Renal cortical epithelial cell (primary cell): ENCODE measurements around the gene RNF113A. TPM values are rescaled to one million over a fixed set of nuclear protein-coding genes. Genes with fewer than 3 reads are reported as not detected.
A peak's percentile ranks its signal among the peaks of the same experiment; 100 is the strongest.
"Not testable (repeated sequence)": the region's sequence is repeated elsewhere in the genome, so short reads cannot be mapped to it uniquely, and the experiment has no call there.

Source experiments
- DNase-seq: peaks from one replicate; pipeline ENCODE4 v3.0.0-alpha.2; 2011; ENCODE audit warnings: low read depth
- total RNA-seq: library from RNA; depleted of rRNA; stranded (reverse); fragments of >200 nt; gene quantifications from 2 replicates; pipeline ENCODE4 v1.2.3, GENCODE V29; 2014

Gene RNF113A
- 11.1 and 17.0 TPM in 2 replicates for total RNA-seq

DNA sequence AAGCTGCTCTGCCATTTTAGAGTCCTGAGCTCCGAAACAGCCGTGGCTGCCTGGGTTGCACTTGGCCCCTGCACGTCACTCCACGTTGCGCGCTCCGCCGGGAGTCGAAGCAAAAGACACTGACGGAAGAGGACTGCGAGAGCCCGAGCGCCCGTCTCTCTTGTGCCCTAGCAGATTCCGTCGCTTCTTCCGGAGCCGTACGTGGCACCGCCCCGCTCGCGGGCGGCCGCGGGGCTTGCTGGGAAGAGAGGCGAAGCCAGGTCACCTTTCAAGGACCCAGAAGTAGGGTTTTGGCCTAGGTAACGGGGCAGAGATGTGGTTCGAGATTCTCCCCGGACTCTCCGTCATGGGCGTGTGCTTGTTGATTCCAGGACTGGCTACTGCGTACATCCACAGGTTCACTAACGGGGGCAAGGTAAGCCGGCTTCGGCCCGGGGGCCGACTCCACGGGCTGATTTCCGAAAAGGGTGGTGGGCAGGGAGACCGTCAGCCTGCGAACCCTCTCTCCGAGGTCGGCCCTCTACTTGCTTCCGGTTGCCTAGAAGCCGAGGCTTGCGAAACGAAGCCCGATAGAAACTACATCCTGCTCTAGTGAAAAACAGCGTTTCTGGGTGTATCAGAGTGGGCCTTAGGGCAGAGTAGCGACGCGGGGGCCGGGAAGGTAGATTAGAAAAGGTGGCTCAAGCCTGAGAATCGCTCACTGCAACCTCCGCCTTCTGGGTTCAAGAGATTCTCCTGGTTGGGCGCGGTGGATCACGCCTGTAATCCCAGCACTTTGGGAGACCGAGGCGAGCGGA, at the start of gene RNF113A, which contains the start of gene NDUFA1:
Gene RNF113A (minus strand): TSS at position 135 of the 797 bp plus-strand sequence. CDS start 120 bp downstream, at position 15.
Gene NDUFA1 (plus strand): TSS at position 234 of the 797 bp plus-strand sequence. CDS start 80 bp downstream, at position 314.
- DNase-seq: peak; percentile 75

DNA sequence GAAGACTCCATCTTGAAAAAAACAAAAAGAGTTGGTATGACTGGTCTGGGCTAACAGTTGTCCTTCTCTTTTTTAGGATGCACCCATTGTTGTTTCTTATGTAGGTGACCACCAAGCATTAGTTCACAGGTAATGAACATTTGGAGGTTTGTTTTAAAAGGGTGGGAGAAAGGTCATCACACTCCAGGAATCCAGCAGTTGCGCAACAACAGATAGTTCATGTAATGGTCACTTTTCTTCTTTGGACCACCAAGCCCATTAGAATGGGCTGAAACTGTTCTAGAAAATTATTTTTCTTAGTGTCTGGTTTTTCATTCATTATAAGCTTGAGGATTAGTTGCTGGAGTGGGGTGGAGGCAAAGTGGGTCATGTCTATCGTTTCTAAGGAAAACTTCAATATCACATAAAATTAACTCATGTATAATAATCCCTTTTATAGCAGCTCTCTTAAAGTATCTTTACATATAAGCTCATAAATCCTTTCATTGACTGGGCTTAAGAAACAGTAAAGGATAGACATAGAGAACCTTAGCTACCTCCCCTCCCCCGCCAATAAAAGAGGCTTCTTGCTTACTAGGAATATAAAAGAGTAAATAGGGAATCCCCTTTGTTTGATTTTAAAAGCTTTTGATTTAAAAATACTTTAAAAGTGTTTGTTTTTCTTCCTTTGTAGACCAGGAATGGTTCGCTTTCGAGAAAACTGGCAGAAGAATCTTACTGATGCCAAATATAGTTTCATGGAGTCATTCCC, 48.5 kb upstream of the RNF113A start:
- DNase-seq: no peak

DNA sequence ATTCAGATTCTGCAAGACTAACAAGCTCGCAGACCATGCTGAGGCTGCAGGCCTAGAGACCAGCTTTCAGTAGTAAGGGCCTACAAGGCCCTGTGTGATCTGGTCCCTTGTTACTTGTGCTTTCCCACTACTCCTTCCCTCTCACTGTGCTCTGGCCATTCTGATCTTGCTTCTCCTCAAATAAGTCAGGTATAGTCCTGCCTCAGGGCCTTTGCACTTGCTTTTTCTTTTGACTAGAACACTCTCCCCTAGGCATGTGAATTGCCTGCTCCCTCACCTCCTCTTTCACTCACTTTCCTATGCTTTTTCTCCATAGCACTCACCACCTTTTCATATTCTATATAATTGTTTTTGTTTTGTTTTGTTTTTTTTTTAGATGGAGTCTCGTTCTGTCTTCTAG, 46.3 kb upstream of the RNF113A start:
- no peak for DNase-seq

DNA sequence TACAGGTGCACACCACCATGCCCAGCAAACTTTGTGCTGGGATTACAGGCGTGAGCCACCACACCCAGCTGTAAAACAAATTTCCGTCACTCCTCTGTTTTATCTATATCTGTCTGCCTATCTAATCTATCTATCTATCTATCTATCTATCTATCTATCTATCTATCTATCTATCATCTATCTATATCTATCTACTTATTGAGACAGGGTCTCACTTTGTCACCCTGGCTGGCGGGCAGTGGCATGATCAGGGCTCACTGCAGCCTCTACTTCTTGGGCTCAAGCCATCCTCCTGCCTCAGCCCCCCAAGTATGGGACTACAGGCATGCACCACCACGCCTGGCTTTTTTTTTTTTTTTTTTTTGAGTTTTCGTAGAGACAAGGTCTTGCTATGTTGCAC, 44.8 kb upstream of the RNF113A start:
- no peak for DNase-seq

DNA sequence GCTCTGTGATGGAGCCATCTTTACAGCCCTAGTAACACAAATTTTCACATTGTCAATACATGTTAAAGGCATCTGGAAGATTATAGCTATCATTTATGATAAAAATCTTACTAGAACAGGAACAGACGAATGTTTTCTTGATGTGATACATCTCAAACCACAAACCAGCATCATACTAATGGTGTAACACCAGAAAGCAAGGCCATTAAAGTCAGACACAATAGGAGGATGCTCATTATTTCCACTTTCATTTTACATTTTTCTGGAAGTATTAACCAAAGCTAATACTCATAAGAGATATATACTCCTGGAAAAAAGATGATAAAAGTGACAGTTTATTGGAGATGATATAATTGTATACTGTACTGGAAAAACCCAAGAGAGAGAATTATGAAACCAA, 29.4 kb upstream of the RNF113A start:
- DNase-seq: no peak

DNA sequence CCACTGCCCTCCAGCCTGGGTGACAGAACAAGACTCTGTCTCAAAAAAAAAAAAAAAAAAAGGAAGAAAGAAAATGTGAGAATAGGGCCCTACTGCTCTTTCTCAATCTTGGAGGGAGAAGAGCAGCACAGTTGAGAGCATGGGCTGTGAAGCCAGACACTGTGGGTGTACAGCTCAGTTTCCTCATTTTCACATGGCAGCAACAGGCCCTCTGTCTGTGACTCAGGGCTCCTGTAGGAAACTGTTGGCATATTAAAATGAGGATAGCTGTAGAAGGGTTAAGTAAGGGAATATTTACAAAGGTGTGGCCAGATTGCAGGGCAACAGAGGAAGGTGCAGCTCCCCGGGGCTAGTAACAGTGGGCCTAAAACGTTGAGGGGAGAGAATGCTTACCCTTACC, 27.6 kb upstream of the RNF113A start:
- peak; percentile 6 for DNase-seq

DNA sequence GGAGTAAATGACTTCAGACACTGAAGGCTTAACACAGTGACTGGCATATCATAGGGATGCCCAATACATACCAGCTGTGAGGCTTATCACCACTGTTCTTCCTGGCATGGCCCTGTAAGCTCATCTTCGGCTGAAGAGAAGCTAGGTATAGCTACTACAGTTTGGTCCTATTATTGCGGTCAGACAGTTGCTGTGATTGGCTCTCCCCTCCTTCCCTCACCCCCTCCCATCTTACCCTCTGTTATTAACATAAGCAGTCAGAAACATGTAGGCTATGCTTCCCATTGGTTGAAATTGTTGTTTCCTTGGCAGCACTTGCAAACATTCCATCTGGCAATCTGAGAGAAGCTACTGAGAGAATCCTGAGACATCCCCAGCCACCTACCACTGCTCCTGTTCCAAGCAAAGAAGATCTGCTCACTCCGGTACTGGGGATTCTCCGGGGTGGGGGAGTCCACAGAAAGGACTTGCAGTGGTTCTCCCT, 24.4 kb upstream of the RNF113A start, which contains the start of gene AKAP14:
Gene AKAP14 (plus strand): TSS at position 51 of the 484 bp plus-strand sequence. CDS start 7,331 bp downstream, outside the sequence.
- no peak for DNase-seq

DNA sequence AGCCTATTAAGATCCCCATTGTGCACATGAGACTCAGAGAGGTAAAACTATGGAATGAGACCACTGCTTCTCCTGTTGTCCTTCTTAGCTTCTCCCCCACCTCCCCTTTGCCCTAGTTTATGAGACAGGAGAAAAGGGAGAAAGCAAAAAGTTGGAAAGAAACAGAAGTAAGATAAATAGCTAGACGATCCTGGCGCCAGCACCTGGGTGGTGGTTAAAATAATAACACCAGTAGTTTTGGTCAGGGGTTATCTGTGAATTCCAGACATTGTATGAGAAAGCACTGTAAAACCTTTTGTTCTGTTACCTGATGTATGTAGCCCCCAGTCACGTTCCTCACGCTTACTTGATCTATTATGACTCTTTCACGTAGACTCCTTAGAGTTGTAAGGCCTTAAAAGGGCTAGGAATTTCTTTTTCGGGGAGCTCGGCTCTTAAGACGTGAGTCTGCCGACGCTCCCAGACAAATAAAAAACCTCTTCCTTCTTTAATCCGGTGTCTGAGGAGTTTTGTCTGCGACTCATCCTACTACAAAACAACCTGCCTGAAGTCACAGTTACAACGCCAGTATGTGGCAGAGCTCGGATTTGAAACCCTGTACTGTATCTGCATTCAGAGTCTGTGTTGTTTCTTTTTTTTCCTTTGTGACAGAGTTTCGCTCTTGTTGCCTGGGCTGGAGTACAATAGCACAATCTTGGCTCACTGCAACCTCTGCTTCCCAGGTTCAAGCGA, 20.6 kb upstream of the RNF113A start:
- not testable (repeated sequence) for DNase-seq

DNA sequence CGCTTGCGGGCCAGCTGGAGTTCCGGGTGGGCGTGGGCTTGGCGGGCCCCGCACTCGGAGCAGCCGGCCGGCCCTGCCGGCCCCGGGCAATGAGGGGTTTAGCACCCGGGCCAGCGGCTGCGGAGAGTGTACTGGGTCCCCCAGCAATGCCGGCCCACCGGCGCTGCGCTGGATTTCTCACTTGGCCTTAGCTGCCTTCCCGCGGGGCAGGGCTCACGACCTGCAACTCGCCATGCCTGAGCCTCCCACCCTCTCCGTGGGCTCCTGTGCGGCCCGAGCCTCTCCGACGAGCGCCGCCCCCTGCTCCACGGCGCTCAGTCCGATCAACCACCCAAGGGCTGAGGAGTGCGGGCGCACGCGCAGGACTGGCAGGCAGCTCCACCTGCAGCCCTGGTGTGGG, 19.1 kb upstream of the RNF113A start:
- not testable (repeated sequence) for DNase-seq

DNA sequence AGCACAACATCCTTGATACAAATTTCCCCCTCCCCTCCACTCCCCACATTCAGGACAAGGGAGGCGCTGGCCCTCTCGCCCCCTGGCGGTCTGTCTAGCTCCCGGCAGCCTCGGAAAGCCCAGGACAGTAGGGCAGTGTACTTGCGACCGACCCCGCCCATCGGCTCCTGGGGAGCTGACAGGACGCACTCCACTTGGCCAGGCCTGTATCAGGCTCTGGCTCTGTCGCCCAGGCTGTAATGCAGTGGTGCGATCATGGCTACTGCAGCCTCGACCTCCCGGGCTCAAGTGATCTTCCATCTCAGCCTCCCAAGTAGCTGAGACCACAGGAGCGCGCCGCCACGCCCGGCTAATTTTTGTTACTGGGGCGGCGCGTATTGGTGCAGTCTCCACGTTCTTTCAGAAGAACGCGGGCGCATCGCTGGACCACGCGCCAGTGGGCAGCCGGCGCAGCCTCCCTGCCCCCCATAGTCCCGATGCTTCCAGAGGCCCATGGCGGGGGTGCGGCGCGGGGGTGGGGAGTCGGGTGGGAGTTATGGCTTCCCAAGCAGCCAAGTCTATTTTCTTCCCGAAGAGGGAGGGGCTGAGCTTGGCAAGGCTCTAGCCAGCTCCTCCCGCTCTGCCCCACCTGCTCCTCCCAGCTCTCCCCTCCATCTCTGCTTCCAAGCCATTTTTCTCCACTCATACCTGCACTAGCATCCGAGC, 16.3 kb upstream of the RNF113A start:
- peak; percentile 16 for DNase-seq

DNA sequence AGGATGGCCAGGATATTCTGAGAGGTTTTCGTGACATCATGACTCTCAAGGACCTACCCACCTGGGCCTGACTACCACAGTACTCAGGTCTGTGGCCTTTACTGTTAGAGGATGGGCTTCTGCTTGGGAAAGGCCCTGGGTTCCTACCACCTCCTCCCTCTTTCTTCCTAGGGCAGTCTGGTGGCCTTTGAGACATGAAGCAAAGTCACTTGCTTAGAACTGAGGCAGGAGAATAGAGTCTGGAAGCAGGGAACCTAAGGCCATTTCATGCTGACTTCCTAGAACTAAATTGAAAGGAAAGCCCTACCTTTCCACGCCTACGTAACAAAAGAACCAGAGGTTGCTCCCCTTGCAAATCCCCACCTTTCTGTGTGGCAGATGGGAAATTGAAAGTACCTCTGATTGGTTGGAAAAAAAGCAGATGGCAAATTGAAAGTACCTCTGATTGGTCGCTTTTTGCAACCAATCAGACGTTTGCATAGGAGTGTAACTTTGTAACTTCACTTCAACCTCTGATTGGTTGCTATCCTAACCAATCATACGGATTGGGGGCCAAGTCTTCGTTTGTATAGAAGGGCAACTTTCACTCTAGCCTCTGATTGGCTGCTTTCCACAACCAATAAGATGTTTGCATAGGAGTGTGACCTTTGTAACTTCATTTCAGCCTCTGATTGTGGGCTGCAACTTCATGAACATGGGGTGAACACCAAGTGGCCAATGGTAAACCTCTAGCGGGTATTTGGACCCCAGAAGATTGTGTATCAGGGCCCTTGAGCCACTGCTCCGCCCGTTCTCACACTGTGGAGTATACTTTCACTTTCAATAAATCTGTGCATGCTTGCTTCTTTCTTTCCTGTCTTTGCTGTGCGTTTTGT, 14.3 kb upstream of the RNF113A start:
- DNase-seq: no peak

DNA sequence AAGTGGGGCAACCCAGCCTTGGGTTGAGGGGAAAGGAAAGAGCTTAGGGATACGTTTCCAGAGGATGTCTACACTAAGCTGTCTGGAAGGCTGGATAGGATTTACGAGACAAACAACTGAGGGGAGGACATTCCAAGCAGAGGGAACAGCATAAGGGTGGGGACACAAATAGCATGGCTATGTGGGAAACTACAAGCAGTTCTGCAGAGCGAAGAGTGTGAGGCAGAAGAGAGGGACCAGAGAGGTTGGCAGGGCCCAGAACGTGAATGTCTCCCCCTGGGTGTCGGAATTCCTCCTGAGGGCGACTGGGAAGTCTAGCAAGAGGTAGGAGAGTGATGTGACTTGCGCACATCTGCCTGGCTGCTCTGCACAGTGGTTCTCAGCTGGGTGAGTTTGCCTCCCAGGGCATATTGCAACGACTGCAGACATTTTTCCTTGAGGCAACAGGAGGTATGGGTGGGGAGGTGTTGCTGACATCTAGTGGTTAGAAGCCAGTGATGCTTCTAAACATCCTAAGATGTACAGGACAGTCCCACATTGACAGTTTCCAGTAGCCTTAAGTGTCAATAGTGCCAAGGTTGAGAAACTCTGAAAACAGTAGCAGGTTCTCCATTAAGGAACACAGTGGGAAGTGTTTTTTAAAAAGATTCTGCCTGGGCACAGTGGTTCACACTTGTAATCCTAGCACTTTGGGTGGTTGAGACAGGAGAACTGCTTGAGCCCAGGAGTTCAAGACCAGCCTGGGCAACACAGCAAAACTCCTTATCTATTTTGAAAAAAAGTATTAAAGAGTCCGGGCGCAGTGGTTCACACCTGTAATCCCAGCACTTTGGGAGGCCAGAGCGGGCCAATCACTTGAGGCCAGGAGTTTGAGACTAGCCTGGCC, 9.3 kb upstream of the RNF113A start:
- DNase-seq: peak; percentile 57

DNA sequence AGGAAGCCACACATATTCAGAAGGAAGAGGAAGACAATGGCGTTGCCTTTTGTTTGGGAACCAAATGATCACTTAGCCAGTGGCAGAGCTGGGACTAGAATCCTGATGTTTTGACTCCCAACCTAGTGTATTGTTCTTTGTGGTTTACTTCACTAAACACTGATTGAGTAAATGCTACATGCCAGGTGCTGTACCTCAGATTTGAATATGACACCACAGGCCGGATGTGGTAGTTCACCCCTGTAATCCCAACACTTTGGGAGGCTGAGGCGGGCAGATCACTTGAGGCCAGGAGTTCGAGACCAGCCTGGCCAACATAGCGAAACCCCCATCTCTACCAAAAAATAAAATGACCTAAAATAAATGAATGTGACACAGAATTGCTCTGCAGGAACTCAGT, 8.5 kb upstream of the RNF113A start:
- peak; percentile 6 for DNase-seq

DNA sequence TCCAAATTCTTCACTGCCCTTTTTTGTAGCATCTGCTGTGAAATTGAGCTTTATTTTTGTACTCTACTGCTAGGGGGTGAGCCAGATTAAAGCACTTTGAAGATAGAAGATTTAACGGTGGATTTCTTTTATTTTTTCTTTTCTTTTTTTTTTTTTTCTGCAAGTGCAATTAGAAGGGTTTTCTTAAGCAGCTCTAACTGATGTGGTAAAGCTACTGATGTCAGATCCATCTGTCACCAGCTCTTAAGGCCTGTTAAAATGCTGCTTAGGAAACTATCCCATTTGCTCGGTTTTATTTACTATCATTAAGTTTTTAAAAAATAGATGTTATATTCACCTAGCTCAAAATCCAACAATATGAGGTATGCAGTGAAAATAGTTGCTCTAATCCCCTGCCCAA, 7.2 kb upstream of the RNF113A start:
- no peak for DNase-seq

DNA sequence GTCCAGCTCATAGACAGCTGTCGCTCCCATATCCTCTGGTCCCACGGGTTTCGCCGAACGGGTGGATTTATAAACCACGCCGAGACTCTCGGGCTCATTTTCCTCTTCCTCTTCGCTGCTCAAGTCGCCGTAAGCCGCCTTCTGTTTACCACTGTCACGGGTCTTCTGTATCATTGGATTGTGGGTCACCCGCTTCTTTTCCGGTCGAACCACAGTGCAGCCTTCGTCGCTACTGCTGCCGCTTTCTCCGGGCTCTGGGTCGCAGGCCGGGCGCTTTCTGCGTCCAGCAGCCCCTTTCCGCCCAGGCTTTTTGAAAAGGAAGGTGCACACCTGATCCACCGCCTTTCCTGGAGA, 311 bp downstream of the RNF113A start:
- DNase-seq: peak; percentile 2

DNA sequence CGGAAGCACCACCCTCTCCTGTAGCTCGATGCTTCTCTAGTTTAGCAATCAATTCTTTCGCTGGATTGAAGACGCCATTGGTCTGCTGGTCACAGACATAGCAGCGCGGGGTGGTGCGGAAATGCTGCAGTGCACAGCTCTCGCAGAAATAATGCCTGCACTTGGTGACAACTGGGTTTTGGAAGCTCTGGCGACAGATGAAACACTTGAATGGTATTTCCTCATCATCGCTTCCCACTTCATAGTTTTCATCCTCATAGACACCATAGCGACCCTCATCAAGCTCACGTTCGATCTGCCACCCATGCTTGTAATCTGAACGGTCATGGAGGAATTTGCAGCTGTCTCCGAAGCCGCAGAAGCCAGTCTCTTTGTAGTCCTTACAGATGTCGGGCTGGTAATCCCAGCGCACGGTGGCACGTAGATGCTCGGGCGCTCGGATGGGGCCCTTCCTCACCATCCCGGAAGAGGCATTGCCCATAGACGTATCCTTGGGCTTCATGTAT, 854 bp downstream of the RNF113A start:
- peak; percentile 11 for DNase-seq

DNA sequence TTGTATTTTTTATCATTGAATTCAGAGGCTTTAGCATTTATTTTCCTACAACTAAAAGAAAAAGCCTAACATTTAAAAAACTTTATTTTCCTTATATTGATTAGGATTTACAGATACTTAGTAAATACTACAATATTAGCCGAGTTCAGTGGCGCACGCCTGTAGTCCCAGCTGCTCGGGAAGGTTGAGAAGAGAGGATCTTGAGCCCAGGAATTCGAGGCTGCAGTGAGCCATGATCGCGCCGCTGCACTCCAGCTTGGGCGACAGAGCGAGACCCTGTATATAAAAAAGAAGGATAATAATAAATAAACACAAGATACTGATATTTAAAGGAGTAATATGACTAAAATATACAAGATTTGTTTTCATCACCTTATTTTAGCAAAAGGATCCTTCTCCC, 18.1 kb downstream of the RNF113A start:
- peak; percentile 3 for DNase-seq

DNA sequence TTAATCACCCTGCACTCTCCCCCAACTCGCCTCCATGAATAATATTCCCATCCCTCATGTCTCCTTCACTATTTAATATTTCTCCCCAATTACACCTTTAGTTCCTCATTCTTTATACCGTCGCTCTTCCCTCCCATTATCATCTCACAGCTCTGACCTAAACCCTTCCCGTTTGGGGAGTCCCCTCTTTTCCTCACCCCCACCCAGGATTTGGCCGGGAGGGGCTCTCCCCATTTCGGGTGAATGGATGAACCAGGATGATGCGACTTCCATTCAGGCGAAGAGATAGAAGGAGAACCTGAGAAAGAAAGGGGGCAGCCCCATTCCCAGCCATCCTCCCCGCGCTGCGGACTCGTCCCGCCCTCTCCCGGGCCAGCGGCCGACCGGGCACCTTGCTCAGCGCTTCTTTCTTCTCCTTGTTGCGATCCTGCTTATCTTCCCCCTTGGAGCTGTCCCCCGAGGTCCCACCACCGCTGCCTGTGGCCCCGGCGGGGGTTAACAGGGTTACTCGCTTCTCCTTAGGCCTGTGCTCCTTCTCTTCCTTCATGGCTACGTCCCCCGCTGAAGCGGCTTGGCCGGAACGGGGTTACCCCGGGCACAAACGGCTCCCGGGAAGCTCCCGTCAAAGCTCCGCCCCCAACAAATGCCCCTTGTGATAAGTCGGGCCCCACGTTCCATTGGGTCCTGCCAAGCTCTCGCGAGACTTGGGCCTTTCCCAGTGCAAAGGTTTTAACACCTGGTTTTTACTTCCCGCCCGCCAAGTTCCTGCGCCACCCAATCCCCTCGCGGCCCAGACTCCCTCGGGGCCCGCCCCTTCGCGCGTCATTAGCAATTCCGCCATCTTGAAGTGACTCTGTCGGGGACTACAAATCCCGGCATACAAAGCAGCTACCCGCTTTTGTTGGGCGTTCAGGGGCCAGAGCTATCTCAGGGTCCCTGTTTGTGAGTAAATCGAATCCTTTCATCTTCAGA, 18.9 kb downstream of the RNF113A start, which contains the start of gene UPF3B:
Gene UPF3B (minus strand): TSS at position 582 of the 972 bp plus-strand sequence. CDS start 35 bp downstream, at position 547.
- peak; percentile 96 for DNase-seq
